Duodenal mucosa (tissue), 2 donors: Measurements from ENCODE around the gene BTBD17.
A peak's percentile ranks its signal among the peaks of the same experiment; 100 is the strongest.

Experiments
- H3K27ac ChIP-seq: one replicate; pipeline ENCODE4 v1.7.0; 2013; ENCODE audit warnings: low read depth, low read length
- H3K27me3 ChIP-seq, 2 donors: one replicate each; pipeline ENCODE4 v1.7.0; 2013; ENCODE audit warnings: low read length in 2 of 2, control low read depth in 1 of 2; ENCODE audit not compliant: insufficient read depth in 2 of 2, control insufficient read depth in 1 of 2
- H3K36me3 ChIP-seq, 2 donors: one replicate each; pipeline ENCODE4 v1.7.0; 2013; ENCODE audit warnings: low read length in 2 of 2, control low read depth in 1 of 2; ENCODE audit not compliant: insufficient read depth in 2 of 2, control insufficient read depth in 1 of 2
- H3K4me1 ChIP-seq, 2 donors: one replicate each; pipeline ENCODE4 v1.7.0; 2013; ENCODE audit warnings: low read length in 2 of 2, control low read depth in 1 of 2; ENCODE audit not compliant: insufficient read depth in 2 of 2, control insufficient read depth in 1 of 2
- H3K4me3 ChIP-seq, 2 donors: one replicate each; pipeline ENCODE4 v1.7.0; 2013; ENCODE audit warnings: low read length in 2 of 2, low read depth in 1 of 2
- H3K9ac ChIP-seq, 2 donors: one replicate each; pipeline ENCODE4 v1.7.0; 2013; ENCODE audit warnings: low read length in 2 of 2, low read depth in 1 of 2
- H3K9me3 ChIP-seq, 2 donors: one replicate each; pipeline ENCODE4 v1.7.0; 2013; ENCODE audit warnings: low read length in 2 of 2, control low read depth in 1 of 2; ENCODE audit not compliant: control insufficient read depth in 1 of 2

BTBD17 gene

GRCh38 chr17:74336307-74336706 is 25.4 kb downstream of the BTBD17 start:
- H3K27me3 ChIP-seq: peaks cover 4 to 5% of the 10 kb centered on the region in 2 donors
- no peak overlapping the region for H3K9ac ChIP-seq
- peaks cover 6 to 9% of the 10 kb centered on the region in 2 donors for H3K4me1 ChIP-seq
- H3K4me3 ChIP-seq: no peak overlapping the region
- no peak overlapping the region for H3K27ac ChIP-seq
- H3K9me3 ChIP-seq: no peaks in the 10 kb centered on the region
- no peaks in the 10 kb centered on the region for H3K36me3 ChIP-seq

GRCh38 chr17:74335529-74336062 is 26.1 kb downstream of the BTBD17 start:
- Histone ChIP-seq H3K36me3 (no peaks in the 10 kb centered on the region), H3K27me3 (peaks cover 4 to 5% of the 10 kb centered on the region in 2 donors), H3K27ac (no peak overlapping the region), H3K9me3 (no peaks in the 10 kb centered on the region), H3K4me1 (peaks cover 6 to 9% of the 10 kb centered on the region in 2 donors), H3K9ac (no peak overlapping the region), H3K4me3 (no peak overlapping the region)

- Histone ChIP-seq H3K36me3 (no peaks in the 10 kb centered on the region), H3K27me3 (peaks cover 1 to 5% of the 10 kb centered on the region in 2 donors), H3K9ac (no peak overlapping the region), H3K4me1 (peaks cover 6 to 12% of the 10 kb centered on the region in 2 donors), H3K4me3 (no peak overlapping the region), H3K9me3 (no peaks in the 10 kb centered on the region), H3K27ac (no peak overlapping the region)
Observed at GRCh38 chr17:74334393-74335039, 27.2 kb downstream of the BTBD17 start.

GRCh38 chr17:74332763-74333283 is 28.8 kb downstream of the BTBD17 start:
- H3K27ac ChIP-seq: peak overlapping the region; percentile 20
- no peaks in the 10 kb centered on the region for H3K36me3 ChIP-seq
- peaks cover 6 to 13% of the 10 kb centered on the region in 2 donors for H3K4me1 ChIP-seq

GRCh38 chr17:74332017-74332650 is 29.5 kb downstream of the BTBD17 start:
- H3K4me1 ChIP-seq: peaks cover 7 to 14% of the 10 kb centered on the region in 2 donors
- no peak overlapping the region for H3K27ac ChIP-seq
- no peaks in the 10 kb centered on the region for H3K9me3 ChIP-seq
- no peak overlapping the region for H3K4me3 ChIP-seq
- H3K36me3 ChIP-seq: no peaks in the 10 kb centered on the region
- no peak overlapping the region for H3K9ac ChIP-seq
- H3K27me3 ChIP-seq: peaks cover 3 to 8% of the 10 kb centered on the region in 2 donors

More at GRCh38 chr17:74332763-74333283, 28.8 kb downstream of the BTBD17 start:
- no peak overlapping the region for H3K9ac ChIP-seq
- no peaks in the 10 kb centered on the region for H3K9me3 ChIP-seq
- H3K27me3 ChIP-seq: peaks cover 3 to 11% of the 10 kb centered on the region in 2 donors
- H3K4me3 ChIP-seq: no peak overlapping the region

- Histone ChIP-seq H3K27me3 (peaks cover 3 to 15% of the 10 kb centered on the region in 2 donors), H3K4me3 (no peak overlapping the region), H3K9me3 (no peaks in the 10 kb centered on the region), H3K9ac (no peak overlapping the region), H3K4me1 (peaks cover 13 to 27% of the 10 kb centered on the region in 2 donors), H3K36me3 (no peaks in the 10 kb centered on the region), H3K27ac (no peak overlapping the region)
Observed at GRCh38 chr17:74330446-74330845, 31.2 kb downstream of the BTBD17 start.

- Histone ChIP-seq H3K4me1 (peaks cover 13 to 33% of the 10 kb centered on the region in 2 donors), H3K27ac (no peak overlapping the region), H3K9ac (no peak overlapping the region), H3K36me3 (no peaks in the 10 kb centered on the region), H3K27me3 (peaks cover 7 to 25% of the 10 kb centered on the region in 2 donors), H3K4me3 (no peak overlapping the region), H3K9me3 (no peaks in the 10 kb centered on the region)
Observed at GRCh38 chr17:74329378-74329777, 32.3 kb downstream of the BTBD17 start.

- no peaks in the 10 kb centered on the region for H3K36me3 ChIP-seq
- no peak overlapping the region for H3K4me3 ChIP-seq
- H3K4me1 ChIP-seq: peaks cover 13 to 33% of the 10 kb centered on the region in 2 donors
- peaks cover 7 to 26% of the 10 kb centered on the region in 2 donors for H3K27me3 ChIP-seq
- H3K27ac ChIP-seq: no peak overlapping the region
- H3K9me3 ChIP-seq: no peaks in the 10 kb centered on the region
- H3K9ac ChIP-seq: no peak overlapping the region
Observed at GRCh38 chr17:74328487-74328886, 33.2 kb downstream of the BTBD17 start.

GRCh38 chr17:74326506-74326905 is 35.2 kb downstream of the BTBD17 start:
- no peaks in the 10 kb centered on the region for H3K9me3 ChIP-seq
- peak overlapping the region; percentile 62 to 66 for H3K4me3 ChIP-seq
- H3K27ac ChIP-seq: no peak overlapping the region
- peak overlapping the region in 1 of 2 donors; percentile 38 for H3K9ac ChIP-seq
- no peaks in the 10 kb centered on the region for H3K36me3 ChIP-seq
- peaks cover 7 to 26% of the 10 kb centered on the region in 2 donors for H3K27me3 ChIP-seq
- H3K4me1 ChIP-seq: peaks cover 8 to 24% of the 10 kb centered on the region in 2 donors
